Iris pigment epithelial cell (primary cell): Measurements from ENCODE around the gene CDC14B.
"Not testable (repeated sequence)": the region's sequence is repeated elsewhere in the genome, so short reads cannot be mapped to it uniquely, and the experiment has no call there.

Experiments
- DNase-seq: peaks from one replicate; pipeline ENCODE4 v3.0.0-alpha.2; 2011; ENCODE audit warnings: low read depth

Gene CDC14B

DNA sequence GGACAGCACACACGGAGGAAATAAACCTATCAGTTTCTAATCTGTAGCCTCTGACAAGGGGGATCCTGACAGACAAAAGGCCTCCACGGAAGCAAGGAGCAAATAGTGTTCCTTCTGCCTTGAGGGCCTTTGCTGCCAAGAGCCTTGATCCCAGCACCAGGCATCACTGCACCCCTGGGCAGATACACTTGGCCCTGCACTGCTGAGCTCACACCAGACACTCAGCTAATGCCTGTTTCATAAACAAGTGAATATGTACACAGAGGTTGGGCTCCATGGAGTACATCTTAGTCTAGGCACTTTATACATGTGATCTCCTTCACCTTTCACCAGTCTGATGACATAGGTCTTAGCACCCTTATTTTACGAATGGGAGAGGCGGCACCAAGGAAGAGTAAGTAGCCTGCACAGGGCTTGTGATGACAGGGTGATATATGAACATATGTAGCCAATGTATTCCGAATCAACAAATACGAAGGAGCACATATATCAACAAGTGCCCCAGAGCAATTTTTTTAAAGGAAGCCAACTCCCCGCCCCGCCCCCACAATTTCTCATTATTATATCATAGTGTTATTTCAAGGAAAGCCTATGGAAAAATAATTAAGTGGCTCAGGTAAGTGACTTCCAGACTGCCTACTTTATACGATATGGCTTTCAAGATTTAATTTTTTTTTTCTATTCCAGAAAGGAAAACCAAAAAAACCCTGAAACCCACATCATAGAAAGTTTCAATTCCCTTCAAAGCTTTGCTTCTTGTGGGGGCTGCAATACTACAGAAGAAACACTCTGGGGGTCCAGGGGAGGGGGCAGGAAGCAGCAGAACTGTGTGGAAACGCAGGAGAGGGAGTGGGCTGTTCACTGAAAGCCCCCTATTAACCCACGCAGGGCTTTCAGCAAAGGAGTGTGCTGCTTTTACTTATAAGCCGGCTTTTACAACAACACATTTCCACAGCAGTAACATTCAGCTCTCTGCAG lies 32.0 kb downstream of the CDC14B start:
- no peak for DNase-seq

DNA sequence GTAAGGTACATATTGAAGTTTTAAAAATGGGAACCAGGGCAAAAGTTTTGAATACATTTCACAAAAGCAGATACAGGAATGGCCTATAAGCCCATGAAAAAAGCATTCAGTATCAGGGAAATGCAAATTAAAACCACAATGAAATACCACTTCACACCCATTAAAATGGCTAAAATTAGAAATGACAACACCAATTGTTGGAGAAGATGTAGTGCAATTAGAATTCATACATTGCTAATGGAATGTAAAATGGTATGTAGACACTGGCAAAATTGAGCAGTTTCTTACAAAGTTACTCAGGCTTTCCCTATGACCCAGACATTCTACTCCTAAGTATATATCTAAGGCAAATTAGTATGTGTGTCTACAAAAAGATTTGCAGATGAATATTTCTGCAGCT lies 34.2 kb downstream of the CDC14B start:
- DNase-seq, result no peak

DNA sequence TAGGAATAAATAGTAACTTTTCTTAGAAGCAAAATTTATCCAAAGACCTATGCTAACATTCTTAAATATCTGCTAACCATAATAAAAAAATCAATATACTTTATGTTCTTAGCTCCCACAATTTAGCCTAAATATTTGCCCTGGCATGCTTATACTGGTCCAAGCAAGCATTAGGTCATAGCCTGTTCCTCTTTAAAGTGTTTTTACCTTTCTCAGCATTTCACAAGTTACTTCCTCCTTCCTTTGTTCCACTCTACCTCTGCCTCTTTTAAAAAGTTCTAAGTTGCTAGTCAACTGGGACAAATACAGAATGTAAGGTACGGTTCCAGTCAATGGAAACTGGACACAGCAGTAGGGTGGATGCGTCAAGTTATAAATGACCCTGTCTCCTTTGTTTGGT lies 37.4 kb downstream of the CDC14B start:
- DNase-seq, result not testable (repeated sequence)

DNA sequence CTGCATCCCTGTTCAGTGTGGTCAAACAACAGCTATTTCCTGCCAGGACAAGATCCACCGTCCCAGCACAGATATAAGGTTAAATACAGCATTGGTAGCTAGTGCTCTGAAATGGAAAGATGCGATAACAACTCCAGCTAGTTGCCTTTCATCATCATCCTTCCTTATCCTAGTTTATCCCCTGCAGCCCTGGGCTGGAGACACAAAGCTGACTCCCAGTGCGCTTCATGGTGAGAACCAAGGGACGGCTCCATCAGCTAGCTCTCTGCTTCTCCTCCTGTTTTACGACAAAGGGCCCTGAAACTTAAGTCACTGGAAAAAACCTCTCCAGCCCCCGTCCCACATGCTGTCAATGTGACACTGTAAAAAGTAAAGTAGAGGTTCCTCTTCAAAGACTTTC lies 37.9 kb downstream of the CDC14B start:
- no peak for DNase-seq

DNA sequence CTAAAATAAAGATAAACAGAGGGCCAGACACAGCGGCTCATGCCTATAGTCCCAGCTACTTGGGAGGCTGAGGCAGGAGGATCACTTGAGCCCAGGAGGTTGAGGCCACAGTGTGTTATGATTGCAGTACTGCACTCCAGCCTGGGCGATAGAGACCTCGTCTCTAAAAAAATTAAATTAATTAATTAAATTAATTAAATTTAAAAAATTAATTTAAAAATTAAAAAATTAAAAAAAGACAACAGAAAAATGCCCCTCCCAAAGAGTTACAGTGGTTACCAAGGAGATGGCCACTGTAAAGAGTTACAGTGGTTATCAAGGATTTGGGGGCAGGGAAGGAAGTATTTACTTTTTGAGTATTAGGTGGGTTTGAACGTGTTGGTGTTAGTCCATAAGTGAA lies 38.3 kb downstream of the CDC14B start:
- no peak for DNase-seq

DNA sequence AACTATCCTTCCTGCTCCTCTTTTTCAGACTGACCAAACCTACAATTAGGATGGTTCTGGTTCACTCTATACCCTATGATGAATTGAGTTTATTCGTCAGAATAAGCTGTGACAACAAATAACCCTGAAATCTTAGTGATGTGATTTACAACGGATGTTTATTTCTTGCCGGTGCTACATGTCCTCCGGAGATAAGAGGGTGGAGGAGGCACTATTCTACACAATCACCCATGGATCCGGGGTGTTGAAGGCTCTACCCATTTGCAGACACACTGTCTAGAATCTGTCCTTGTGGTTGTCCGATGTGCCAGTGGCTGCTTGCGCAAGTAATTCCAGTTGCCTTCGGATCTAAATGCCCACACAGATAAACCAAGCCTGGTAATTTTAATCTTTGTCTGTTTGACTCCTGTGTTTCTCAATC lies 44.7 kb downstream of the CDC14B start:
- no peak for DNase-seq

DNA sequence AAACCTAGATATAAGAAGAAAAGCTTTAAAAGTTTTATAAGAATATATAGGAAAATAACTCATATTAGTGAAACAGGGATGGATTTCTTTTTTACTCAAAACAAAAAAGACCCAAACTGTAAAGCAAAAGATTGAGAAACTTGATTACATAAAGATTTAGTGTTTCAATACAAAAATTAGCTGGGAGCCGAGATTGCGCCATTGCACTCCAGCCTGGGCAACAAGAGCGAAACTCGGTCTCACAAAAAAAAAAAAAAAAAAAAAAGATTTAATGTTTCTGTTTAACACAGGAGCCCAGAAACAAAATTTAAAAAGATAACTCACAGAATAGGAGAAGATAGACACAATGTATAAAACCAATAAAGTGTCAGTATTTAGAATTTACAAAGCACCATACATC lies 45.2 kb downstream of the CDC14B start:
- no peak for DNase-seq

DNA sequence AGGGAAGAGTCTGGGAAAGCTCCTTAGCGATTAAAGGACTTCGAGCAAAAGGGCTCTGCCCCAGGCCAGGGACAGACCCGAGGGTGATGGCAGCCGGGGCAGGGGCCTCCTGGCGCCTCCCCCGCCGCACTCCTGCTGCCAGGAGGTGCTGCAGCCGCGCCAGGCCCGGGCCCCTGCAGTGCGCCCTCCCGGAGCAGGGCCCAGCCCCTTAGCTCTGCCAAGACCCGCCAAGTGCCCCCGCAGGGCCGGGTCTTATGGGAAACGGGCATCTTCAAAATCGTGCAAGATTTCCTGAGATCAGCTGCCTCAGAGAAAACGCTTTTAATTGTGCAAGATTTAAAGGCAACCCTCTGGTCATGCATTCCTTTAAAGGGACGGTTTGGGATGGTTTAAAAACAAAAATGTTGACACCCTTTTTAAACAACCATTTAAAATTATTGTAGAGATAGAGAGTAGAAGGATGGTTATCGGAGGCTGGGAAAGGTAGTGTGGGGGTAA lies 52.4 kb downstream of the CDC14B start:
- DNase-seq, result peak; percentile 20

DNA sequence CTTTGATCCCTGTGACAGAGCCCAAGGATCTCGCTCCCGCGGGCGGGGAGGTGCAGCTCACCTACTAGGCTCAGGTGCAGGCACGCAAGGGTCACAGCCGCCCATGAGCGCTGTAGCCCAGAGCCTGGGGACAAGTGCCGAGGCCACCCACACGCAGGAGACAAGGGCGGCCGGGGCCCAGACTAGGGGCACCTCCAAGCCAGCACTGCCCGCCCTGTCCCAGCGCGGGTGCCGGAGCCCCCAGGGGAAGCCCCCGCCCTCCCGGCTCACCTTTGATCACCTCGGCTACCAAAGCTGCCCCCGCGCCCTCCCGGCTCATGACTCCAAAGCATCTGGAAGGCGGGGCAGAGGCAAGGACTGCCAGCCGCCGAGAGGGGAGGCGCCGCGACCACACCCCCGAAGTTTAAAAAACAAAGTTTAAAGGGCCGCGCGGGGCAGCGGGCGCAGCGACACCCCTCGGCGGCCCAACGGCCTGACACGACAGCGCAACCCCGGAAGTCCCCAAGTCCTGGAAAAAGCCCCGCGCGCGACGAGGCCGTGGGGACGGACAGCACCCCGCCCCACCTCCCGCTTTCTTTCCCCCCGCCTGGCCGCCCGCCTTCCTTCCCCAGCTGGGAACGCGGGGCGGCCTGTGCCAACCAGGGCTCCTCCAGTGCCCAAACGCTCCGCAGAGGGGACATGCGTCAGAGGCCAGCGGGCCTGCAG lies 53.0 kb downstream of the CDC14B start:
- peak; percentile 33 for DNase-seq

DNA sequence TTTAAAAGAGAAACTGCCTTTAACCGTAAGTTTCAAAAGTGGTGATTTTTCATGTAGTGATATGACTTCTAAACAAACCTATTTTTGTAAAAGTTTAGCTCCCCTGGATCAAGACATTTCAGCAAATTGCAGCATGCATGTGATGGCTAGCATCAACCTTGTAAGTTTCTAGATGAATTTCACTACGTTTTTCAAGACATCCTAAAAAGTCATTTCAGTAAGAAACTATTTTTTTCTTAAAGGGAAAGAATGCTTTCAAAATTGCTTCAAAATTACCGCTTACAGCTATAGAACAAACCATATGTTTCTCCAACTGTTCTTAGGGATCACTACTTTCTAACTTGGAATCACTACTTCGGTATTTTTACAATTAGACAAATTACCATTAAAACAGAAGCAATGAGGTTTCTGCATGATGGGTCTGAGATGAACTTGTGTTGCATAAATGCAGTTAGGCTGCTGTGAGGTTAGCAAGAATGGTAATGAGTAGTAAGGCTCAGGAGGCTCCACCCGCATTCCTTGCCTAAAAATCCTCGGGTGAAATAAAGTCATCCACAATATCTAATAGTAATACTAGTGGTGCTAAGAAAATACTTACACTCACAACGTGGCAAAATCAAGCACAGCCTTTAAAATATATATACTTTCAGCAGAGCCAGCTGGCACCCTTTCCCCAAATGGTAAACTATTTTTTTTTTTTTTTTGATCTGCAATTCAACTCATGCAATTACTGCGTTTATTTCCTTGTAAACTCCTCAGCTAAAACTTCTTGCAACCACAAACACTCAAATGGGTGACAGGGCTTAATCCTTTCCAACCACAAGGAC lies 53.8 kb downstream of the CDC14B start:
- DNase-seq, result peak; percentile 50

DNA sequence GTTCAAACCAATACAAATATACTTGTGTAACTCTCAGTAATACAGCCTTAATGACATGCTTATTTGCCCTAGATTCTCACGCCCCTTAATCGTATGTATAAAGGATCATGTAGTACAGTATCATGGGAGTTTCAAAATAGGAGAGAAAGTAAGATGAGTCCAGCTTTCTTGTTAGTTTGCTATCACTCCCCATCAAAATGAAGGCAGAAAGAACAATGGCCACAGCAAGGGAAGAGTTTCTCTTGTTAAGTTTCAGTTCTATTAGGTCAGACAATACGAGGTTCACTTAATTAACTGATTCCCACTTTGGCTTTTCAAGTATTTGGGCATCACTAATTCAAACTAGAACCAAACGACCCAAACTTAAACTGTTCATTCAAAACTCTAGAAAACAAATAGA lies 55.4 kb downstream of the CDC14B start:
- DNase-seq, result no peak

DNA sequence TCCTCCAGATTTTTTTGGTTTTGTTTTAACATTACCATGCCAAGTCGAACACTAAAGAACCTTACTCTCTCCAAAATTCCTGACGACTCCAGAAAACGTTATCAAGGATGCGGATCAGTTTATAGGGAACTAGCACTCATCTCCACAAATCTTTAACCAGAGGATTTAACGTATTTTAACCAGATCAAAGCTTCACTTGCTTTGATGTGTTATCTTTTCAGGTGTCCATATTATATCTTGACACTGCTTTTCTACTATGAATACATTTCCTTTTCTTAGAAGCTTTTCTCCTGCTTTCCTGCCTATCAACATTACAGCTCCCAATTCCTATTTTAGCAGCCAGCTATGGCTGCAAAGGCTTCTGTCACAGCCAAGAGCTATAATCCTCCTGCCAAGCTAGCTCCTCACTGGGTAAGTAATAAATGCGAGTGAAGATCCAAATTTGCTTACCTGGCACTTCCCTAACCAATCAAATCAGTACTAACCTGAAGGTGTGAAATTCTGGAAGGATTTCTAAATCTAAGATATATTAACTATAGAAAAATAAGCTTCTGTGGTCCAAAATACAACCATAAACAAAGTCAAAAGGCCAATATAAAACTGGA lies 60.2 kb downstream of the CDC14B start:
- DNase-seq, result no peak

DNA sequence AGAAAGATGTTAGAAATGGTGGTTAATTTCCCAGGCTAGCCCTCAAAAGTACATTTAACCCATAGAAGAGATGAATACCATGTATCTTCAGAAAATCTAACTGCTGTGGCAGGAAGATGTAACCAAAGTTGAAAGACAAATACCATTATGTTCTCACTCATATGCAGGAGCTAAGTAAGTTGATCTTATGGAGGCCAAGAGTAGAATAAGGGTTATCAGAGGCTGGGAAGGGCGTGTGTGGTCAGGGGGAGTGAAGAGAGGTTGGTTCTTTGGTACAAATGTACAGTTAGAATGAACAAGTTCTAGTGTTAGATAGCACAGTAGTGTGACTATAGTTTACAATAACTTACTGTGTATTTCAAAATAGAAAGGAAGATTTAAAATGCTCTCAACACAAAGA lies 61.7 kb downstream of the CDC14B start:
- no peak for DNase-seq

DNA sequence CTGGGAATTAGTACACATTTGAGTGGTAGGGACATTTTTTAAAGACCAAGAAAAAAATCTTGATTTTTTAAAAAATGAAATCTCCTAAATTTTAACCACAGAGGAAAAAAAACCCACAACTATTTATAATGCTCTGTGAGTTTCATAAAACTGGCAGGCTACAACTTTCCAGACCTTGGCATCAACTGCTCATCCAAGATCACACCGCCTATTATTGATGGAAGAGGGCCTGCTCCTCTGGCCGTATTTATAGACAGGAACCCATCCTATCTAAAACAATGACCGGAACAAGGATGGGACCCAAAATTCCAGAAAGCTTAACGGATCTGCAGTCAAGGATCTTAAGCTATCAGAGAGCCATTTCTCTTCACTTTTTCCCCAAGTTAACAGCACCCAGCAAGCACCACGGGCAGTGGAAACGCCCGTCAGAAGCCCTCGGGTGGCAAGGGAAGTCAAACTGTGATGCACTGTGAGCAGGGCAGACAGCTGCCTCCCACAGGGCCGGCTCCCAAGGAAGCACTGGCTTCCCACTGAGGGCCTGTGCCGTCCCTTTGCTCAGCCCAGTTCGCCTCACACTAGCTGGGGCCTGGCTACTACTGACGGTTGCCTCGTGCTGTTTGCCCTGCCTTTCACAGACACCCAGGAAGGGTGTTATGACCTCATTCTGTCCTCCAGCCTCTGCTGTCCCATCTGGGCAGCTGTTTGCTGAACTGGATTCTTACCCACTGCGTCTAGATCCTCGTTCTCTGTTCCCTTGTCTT lies 62.8 kb downstream of the CDC14B start:
- no peak for DNase-seq

DNA sequence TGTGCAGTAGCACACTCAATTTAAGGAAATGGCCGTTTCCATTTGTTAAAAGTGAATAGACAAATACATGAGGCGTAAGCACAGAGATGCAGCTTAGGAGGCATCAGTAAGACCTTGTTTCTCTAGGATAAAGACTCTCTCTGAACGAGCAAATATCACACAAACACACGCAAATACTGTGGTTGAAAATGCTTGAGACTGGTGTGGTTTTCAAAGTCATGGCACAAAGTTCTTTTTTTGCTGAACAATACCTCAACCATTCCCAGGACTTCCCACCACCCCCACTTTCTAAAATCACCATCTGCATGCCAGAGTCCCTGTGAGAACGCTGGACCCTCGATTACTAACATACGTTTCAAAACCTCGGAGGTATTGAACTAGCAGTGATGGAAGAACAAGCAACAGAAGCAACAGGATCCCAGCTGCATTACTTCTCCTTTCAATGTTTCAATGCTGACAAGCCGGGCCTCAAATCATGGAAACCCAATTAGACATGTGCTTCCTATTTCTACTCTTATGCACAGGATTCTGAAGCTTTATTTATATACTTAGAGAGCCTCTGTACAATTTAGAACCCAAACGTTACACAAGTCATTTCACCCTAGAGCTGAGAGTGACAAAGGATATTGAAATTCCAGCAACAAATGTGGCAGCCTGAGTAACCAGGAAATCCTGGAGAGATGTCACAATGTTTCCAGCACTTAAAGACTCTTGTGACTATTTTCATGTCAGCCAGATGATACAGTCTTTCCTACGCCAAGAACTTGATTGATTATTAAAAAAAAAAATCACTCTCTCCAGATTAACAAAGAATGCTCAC lies 63.9 kb downstream of the CDC14B start:
- DNase-seq, result peak; percentile 31

DNA sequence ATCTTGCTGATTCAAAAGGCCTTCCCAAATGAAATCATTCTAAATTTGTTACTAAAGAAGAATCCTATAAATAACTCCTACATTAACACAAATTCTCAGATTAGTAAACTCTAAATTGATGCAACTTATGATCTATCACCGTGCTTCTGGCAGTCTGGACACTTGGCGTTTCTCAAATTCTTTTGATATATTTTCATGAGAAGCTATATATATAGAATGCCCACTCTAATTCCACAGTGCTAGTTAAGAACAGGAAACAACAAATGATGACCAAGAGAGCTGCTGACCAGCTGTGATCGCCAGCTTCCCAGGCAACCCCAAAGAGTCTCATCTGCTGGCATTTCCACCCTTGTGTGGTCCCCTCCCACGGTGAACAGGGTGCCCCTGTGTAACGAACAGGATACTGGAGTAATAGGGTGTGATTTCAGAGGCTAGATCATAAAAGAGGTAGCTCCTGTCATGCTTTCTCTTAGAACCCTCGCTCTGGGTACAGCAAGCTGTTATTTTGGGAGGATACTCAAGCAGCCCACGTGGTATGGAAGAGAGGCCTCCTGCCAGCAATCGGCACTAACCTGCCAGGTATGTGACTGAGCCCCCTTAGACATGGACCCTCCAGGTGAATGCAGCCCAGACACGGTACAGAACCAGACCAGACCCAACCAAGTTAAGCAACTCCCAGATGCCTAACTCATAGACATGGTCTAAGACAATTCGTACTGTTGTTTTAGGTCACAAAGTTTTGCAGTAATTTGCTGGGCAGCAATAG lies 64.7 kb downstream of the CDC14B start:
- DNase-seq, result peak; percentile 28

DNA sequence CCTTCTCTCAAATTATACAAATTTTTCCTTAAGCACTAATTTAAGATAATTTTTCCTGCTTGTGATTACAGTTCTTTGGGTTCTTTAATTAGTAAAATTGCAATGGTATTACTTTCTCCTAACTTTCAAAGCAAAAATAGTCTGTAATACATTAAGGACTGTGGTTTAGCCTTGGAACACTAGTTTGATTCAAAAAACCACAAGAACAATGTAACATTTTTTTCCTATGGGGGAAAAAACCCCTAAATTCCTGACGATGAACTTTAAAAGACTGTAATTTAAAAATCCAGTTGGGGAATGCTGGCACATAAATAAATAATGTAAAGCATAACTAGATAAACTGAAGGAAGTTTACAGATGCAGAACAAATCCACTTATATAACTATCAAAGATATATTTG lies 65.3 kb downstream of the CDC14B start:
- peak; percentile 44 for DNase-seq

DNA sequence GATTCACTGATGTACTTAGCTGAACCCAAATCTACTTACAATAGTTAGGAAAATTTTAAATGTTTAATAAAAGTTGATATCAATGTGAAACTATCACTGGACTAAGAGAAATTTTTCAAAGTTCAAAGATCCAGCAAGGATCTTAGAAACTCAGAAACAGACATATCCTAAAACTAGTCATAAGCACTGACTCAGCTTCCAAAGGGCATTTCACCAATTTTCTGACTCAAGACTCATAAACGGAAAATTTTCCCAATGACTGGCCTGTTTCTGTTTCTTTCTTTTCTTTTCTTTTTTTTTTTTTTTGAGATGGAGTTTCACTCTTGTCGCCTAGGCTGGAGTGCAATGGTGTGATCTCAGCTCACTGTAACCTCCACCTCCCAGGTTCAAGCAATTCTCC lies 66.6 kb downstream of the CDC14B start:
- peak; percentile 86 for DNase-seq

DNA sequence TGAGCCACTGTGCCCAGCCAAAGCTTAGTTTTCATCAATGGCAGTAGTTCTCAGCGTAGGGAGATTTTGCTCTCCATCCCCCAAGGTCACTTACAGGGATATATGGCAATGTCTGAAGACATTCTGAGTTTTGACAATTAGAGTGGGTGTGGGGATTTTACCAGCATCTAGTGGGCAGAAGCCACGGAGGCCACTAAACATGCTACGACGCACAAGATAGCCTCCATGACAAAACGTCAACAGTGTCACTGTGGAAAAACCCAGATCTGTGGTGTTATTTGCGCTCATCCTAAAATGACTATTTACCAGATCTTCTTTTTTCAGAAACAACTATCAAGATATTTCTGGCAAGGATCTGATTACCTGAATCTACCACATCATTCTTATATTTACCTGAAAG lies 68.2 kb downstream of the CDC14B start:
- DNase-seq, result no peak
